Measurements from ENCODE around the gene ATP6V1C2.

DNA sequence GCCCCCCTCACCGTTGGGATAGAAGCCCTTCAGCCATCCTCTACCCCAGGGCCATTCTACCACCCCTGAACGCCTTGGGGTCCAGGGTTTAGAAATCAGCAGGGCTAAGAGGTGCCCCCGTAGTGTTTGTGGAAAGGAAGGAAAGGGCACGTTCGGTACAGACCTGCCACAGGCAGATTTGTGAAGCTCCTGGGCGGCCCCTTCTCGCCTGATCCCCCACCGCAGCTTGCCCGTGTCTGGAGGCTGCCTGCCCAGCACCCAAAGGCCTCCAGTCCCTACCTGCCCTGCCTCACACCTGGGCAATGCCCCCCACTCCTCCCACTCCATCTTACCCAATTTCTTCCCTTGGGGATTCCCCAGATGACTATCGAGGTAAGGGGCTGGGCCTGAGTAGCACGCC lies 21.2 kb downstream of the ATP6V1C2 start:
- TF ChIP-seq POLR2A (IDR thresholded peaks at IDR 0.05; ENCODE audit: low read depth, low read length) (no peak), TAF1 (IDR thresholded peaks at IDR 0.05; ENCODE audit: borderline replicate concordance, low read depth, low read length) (no peak)

All from GM12892 (cell line).